IMR-90 (cell line): Measurements from ENCODE around the gene ELAVL1. TPM values are rescaled to one million over a fixed set of nuclear protein-coding genes. Genes with fewer than 3 reads are reported as not detected.

Experiments
- ATAC-seq: fragments of 200-7000 bp; cut with Tn5 transposase; 2 replicates; pipeline ENCODE4 v1.9.1; 2020; ENCODE audit warnings: low read depth, mild to moderate bottlenecking, moderate library complexity
- BruUV-seq: library from RNA; stranded (reverse); fragments of 400-500 nt; replicated peaks from 2 replicates; lab custom pipeline; 2021; lab: Mats Ljungman, UMichigan
- CTCF ChIA-PET: fragments of 300-600 bp; formaldehyde crosslinking; extraction: SDS; loops from one replicate; lab custom pipeline; 2021; ENCODE audit warnings: antibody characterized with exemption; lab: Yijun Ruan, JAX
- POLR2A ChIA-PET: fragments of 300-600 bp; sonication (Branson Sonifier 250); formaldehyde crosslinking; loops from one replicate; lab custom pipeline; 2022; ENCODE audit warnings: antibody characterized with exemption; ENCODE audit not compliant: unreplicated experiment; lab: Charles Lee
- DNase-seq: peaks from one replicate; pipeline ENCODE4 v3.0.0; 2013
- H2AFZ ChIP-seq: replicated peaks from 2 replicates; pipeline ENCODE3; 2013; ENCODE audit warnings: low read length, mild to moderate bottlenecking; ENCODE audit not compliant: poor library complexity
- H2AK5ac ChIP-seq: 2 replicates; pipeline ENCODE4 v1.6.1; 2013; ENCODE audit warnings: low read depth, low read length, inconsistent platforms
- H2AK9ac ChIP-seq: replicated peaks from 2 replicates; pipeline ENCODE3; 2013; ENCODE audit warnings: mild to moderate bottlenecking, low read depth, low read length, moderate library complexity; ENCODE audit not compliant: poor library complexity
- H2BK120ac ChIP-seq: 2 replicates; pipeline ENCODE4 v1.6.1; 2013; ENCODE audit warnings: low read depth, low read length, inconsistent platforms
- H2BK15ac ChIP-seq: 3 replicates; pipeline ENCODE4 v1.6.1; 2013; ENCODE audit warnings: low read depth, low read length, inconsistent platforms
- H2BK20ac ChIP-seq: 2 replicates; pipeline ENCODE4 v1.6.1; 2013; ENCODE audit warnings: low read depth, mild to moderate bottlenecking, inconsistent platforms, low read length, moderate library complexity
- H2BK5ac ChIP-seq: 2 replicates; pipeline ENCODE4 v1.6.1; 2013; ENCODE audit warnings: mild to moderate bottlenecking, low read depth, low read length, inconsistent platforms; ENCODE audit not compliant: poor library complexity, severe bottlenecking
- H3K14ac ChIP-seq: replicated peaks from 2 replicates; pipeline ENCODE4 v1.6.1; 2013; ENCODE audit warnings: low read depth, low read length, inconsistent platforms
- H3K18ac ChIP-seq: 2 replicates; pipeline ENCODE4 v1.6.1; 2013; ENCODE audit warnings: low read depth, low read length, control low read depth
- H3K23ac ChIP-seq: 2 replicates; pipeline ENCODE4 v1.6.1; 2013; ENCODE audit warnings: low read depth, low read length, inconsistent platforms
- H3K27ac ChIP-seq: 2 replicates; pipeline ENCODE4 v1.5.1; 2013; ENCODE audit warnings: mild to moderate bottlenecking, control low read depth, low read length; ENCODE audit not compliant: insufficient read depth
- H3K27me3 ChIP-seq: 2 replicates; pipeline ENCODE4 v1.6.1; 2013; ENCODE audit warnings: low read length; ENCODE audit not compliant: control insufficient read depth, insufficient read depth
- H3K36me3 ChIP-seq: 2 replicates; pipeline ENCODE4 v1.6.1; 2013; ENCODE audit warnings: low read length, mixed read lengths; ENCODE audit not compliant: control insufficient read depth, insufficient read depth
- H3K4ac ChIP-seq: 2 replicates; pipeline ENCODE4 v1.6.1; 2013; ENCODE audit warnings: low read depth, low read length, inconsistent platforms
- H3K4me1 ChIP-seq: 2 replicates; pipeline ENCODE4 v1.6.1; 2013; ENCODE audit warnings: low read length, mixed read lengths; ENCODE audit not compliant: control insufficient read depth, insufficient read depth
- H3K4me2 ChIP-seq: 2 replicates; pipeline ENCODE4 v1.6.1; 2013; ENCODE audit warnings: low read depth, mild to moderate bottlenecking, control low read depth, low read length, moderate library complexity
- H3K4me3 ChIP-seq: 2 replicates; pipeline ENCODE4 v1.5.1; 2013; ENCODE audit warnings: low read depth, mild to moderate bottlenecking, control low read depth, low read length, moderate library complexity; ENCODE audit not compliant: insufficient read depth
- H3K56ac ChIP-seq: 2 replicates; pipeline ENCODE4 v1.6.1; 2013; ENCODE audit warnings: low read length, inconsistent platforms; ENCODE audit not compliant: insufficient read depth; ENCODE audit errors: extremely low read depth
- H3K79me1 ChIP-seq, 2 experiments: 2 replicates each; pipeline ENCODE4 v1.6.1; 2013; ENCODE audit warnings: low read length in 2 of 2, inconsistent platforms in 1 of 2, low read depth in 1 of 2
- H3K9ac ChIP-seq: 2 replicates; pipeline ENCODE4 v1.6.1; 2013; ENCODE audit warnings: low read depth, low read length, control low read depth
- H3K9me1 ChIP-seq: 2 replicates; pipeline ENCODE4 v1.6.1; 2013; ENCODE audit warnings: low read length, inconsistent platforms; ENCODE audit not compliant: insufficient read depth
- H3K9me3 ChIP-seq: 2 replicates; pipeline ENCODE4 v1.6.1; 2013; ENCODE audit warnings: low read length; ENCODE audit not compliant: control insufficient read depth, insufficient read depth
- H4K20me1 ChIP-seq: 2 replicates; pipeline ENCODE4 v1.6.1; 2013; ENCODE audit warnings: low read length, inconsistent platforms; ENCODE audit not compliant: insufficient read depth
- H4K5ac ChIP-seq: 2 replicates; pipeline ENCODE4 v1.6.1; 2013; ENCODE audit warnings: mild to moderate bottlenecking, low read depth, low read length, control low read depth
- H4K8ac ChIP-seq, 2 experiments: 2 replicates each; pipeline ENCODE4 v1.6.1; 2013; ENCODE audit warnings: low read depth in 2 of 2, low read length in 2 of 2, control low read depth in 1 of 2, inconsistent platforms in 1 of 2
- H4K91ac ChIP-seq: 2 replicates; pipeline ENCODE4 v1.6.1; 2013; ENCODE audit warnings: low read depth, low read length, inconsistent platforms; ENCODE audit not compliant: insufficient read depth
- BHLHE40 ChIP-seq: fragments of 150-350 bp; IDR thresholded peaks from 2 replicates; pipeline ENCODE4 v1.6.1; 2016; ENCODE audit warnings: mild to moderate bottlenecking, low read depth, low read length
- CEBPB ChIP-seq: IDR thresholded peaks from 2 replicates; pipeline ENCODE4 v1.6.1; 2012; ENCODE audit warnings: low read depth, low read length, improper control_type of control experiment
- MAZ ChIP-seq: IDR thresholded peaks from 2 replicates; pipeline ENCODE4 v1.6.1; 2012; ENCODE audit warnings: low read depth, mild to moderate bottlenecking, low read length, improper control_type of control experiment, moderate library complexity, borderline replicate concordance
- MXI1 ChIP-seq: IDR thresholded peaks from 2 replicates; pipeline ENCODE4 v1.6.1; 2012; ENCODE audit warnings: low read depth, mild to moderate bottlenecking, low read length, moderate library complexity, borderline replicate concordance
- NFE2L2 ChIP-seq: fragments of 150-350 bp; IDR thresholded peaks from 2 replicates; pipeline ENCODE4 v1.6.1; 2016; ENCODE audit warnings: low read depth, mild to moderate bottlenecking, low read length
- POLR2A ChIP-seq: IDR thresholded peaks from 2 replicates; pipeline ENCODE4 v1.6.1; 2012; ENCODE audit warnings: mild to moderate bottlenecking, low read depth, low read length
- RAD21 ChIP-seq: IDR thresholded peaks from 2 replicates; pipeline ENCODE4 v1.6.1; 2012; ENCODE audit warnings: low read length, improper control_type of control experiment
- RCOR1 ChIP-seq: IDR thresholded peaks from 2 replicates; pipeline ENCODE4 v1.6.1; 2012; ENCODE audit warnings: mild to moderate bottlenecking, low read length, improper control_type of control experiment; ENCODE audit not compliant: insufficient replicate concordance
- RFX5 ChIP-seq: IDR thresholded peaks from 2 replicates; pipeline ENCODE4 v1.8.0; 2012; ENCODE audit warnings: low read depth, mild to moderate bottlenecking, low read length, moderate library complexity
- SMC3 ChIP-seq: fragments of 150-350 bp; IDR thresholded peaks from 2 replicates; pipeline ENCODE4 v1.6.1; 2016; ENCODE audit warnings: low read depth, mild to moderate bottlenecking, antibody characterized with exemption, low read length, moderate library complexity
- WGBS, 2 experiments: methylation state at CpG; one replicate each; pipeline versions ENCODE4 v1.1.5 to v1.1.7; 2013; ENCODE audit warnings: missing lambda C conversion rate in 2 of 2; ENCODE audit not compliant: insufficient read length in 1 of 2; ENCODE audit errors: extremely low coverage in 2 of 2; 5-methylcytosine and 5-hydroxymethylcytosine counted together
- dilution Hi-C: fragments of 300-500 bp; cut with HindIII; formaldehyde crosslinking; loops from one replicate; pipeline ENCODE4 v1.14.3; 2018; ENCODE audit warnings: low sequenced_read_pairs; ENCODE audit not compliant: unreplicated experiment
- in situ Hi-C: fragments of 300-500 bp; cut with MboI; formaldehyde crosslinking; loops from 3 replicates; pipeline ENCODE4 v1.14.3; 2019; ENCODE audit warnings: low sequenced_read_pairs, inconsistent platforms, mixed read lengths
- intact Hi-C: fragments of 100-400 bp; cut with micrococcal nuclease; formaldehyde crosslinking; loops from 2 replicates; pipeline ENCODE4 v1.10.0; 2022
- polyA plus RNA-seq, 3 experiments: library from polyadenylated mRNA; depleted of rRNA; stranded (reverse); fragments of >200 nt; gene quantifications; 2 replicates each; pipeline ENCODE4 v1.2.3, GENCODE V29; 2012; ENCODE audit warnings: low replicate concordance in 1 of 3
- total RNA-seq: library from RNA; depleted of rRNA; stranded (reverse); fragments of >200 nt; gene quantifications from 2 replicates; pipeline ENCODE4 v1.2.3, GENCODE V29; 2012
- TF ChIP-seq, protein P1 (sequence below): conservative IDR thresholded peaks from 2 replicates; pipeline ENCODE4 v1.5.1; 2012; ENCODE audit warnings: mild to moderate bottlenecking, low read depth, low read length, improper control_type of control experiment
- TF ChIP-seq, protein P2 (sequence below): fragments of 150-350 bp; IDR thresholded peaks from 2 replicates; pipeline ENCODE4 v1.6.1; 2017; ENCODE audit warnings: mild to moderate bottlenecking, antibody characterized with exemption, low read length, low read depth
- TF ChIP-seq, protein P3 (sequence below): fragments of 150-350 bp; IDR thresholded peaks from 2 replicates; pipeline ENCODE4 v1.6.1; 2016; ENCODE audit warnings: low read depth, mild to moderate bottlenecking, low read length, moderate library complexity, borderline replicate concordance

The ELAVL1 gene
- total and polyA plus RNA-seq, 2 of the 4 experiments (the other 2 are of a cell fraction), result 55.6 to 59.0 TPM

DNA sequence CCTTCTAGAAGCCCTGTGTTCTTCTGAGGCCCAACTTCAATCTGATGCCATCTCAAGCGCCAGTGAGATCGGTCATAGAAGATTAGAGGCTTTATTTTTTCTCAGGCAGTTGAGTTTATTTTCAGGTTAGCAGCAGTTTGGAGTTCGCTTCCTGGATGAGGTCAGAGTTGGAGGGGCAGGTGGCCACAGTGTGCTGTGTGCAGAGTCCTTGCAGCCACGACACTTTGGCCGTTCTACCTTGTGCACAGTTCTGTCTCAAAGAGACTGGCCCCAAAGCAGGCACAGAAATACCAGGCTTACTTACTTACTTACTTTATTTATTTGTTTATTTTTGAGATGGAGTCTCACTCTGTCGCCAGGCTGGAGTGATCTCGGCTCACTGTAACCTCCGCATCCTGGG is 15.9 kb upstream of the ELAVL1 start:
- Histone ChIP-seq H3K27me3 (no peaks in the 10 kb centered on the region), H3K9me3 (no peaks in the 10 kb centered on the region), H2AFZ (no peak overlapping the region), H3K9me1 (no peaks in the 10 kb centered on the region), H3K79me1 (no peaks in the 10 kb centered on the region), H3K9ac (no peak overlapping the region), H2BK20ac (no peak overlapping the region), H2BK5ac (no peak overlapping the region), H2AK9ac (no peak overlapping the region), H3K4me3 (no peak overlapping the region), H3K4me1 (no peaks in the 10 kb centered on the region), H2AK5ac (no peak overlapping the region), H3K23ac (no peak overlapping the region), H4K5ac (no peak overlapping the region), H3K27ac (no peak overlapping the region), H3K4me2 (no peak overlapping the region), H3K56ac (no peak overlapping the region), H4K8ac (no peak overlapping the region), H4K91ac (no peak overlapping the region), H3K4ac (no peak overlapping the region), H3K36me3 (peaks cover 2% of the 10 kb centered on the region; the same call in 1 of the 2 replicates), H2BK15ac (no peak overlapping the region), H3K18ac (no peak overlapping the region), H2BK120ac (no peak overlapping the region), H3K14ac (no peak overlapping the region), H4K20me1 (no peaks in the 10 kb centered on the region; the same call in 1 of the 2 replicates)
- 100% methylated on average over 1 of the region's 8 CpGs; no CpG with 5 or more reads in 1 of the 2 experiments for WGBS, 2 experiments
- ChIA-PET CTCF (no interaction called here), POLR2A (no interaction called here)
- intact Hi-C loops (no loop called here), dilution Hi-C loops (no loop called here), in situ Hi-C loops (no loop called here)
- DNase-seq (no peak), ATAC-seq (no peak)
- TF ChIP-seq, protein P1, sequence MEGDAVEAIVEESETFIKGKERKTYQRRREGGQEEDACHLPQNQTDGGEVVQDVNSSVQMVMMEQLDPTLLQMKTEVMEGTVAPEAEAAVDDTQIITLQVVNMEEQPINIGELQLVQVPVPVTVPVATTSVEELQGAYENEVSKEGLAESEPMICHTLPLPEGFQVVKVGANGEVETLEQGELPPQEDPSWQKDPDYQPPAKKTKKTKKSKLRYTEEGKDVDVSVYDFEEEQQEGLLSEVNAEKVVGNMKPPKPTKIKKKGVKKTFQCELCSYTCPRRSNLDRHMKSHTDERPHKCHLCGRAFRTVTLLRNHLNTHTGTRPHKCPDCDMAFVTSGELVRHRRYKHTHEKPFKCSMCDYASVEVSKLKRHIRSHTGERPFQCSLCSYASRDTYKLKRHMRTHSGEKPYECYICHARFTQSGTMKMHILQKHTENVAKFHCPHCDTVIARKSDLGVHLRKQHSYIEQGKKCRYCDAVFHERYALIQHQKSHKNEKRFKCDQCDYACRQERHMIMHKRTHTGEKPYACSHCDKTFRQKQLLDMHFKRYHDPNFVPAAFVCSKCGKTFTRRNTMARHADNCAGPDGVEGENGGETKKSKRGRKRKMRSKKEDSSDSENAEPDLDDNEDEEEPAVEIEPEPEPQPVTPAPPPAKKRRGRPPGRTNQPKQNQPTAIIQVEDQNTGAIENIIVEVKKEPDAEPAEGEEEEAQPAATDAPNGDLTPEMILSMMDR, result no peak
- no peak for TF ChIP-seq BHLHE40
- no peak for TF ChIP-seq POLR2A
- no peak for TF ChIP-seq RCOR1
- no peak for TF ChIP-seq MAZ
- TF ChIP-seq, protein P2, sequence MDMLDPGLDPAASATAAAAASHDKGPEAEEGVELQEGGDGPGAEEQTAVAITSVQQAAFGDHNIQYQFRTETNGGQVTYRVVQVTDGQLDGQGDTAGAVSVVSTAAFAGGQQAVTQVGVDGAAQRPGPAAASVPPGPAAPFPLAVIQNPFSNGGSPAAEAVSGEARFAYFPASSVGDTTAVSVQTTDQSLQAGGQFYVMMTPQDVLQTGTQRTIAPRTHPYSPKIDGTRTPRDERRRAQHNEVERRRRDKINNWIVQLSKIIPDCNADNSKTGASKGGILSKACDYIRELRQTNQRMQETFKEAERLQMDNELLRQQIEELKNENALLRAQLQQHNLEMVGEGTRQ, result no peak
- TF ChIP-seq NFE2L2, result no peak
- TF ChIP-seq CEBPB, result no peak
- TF ChIP-seq, protein P3, sequence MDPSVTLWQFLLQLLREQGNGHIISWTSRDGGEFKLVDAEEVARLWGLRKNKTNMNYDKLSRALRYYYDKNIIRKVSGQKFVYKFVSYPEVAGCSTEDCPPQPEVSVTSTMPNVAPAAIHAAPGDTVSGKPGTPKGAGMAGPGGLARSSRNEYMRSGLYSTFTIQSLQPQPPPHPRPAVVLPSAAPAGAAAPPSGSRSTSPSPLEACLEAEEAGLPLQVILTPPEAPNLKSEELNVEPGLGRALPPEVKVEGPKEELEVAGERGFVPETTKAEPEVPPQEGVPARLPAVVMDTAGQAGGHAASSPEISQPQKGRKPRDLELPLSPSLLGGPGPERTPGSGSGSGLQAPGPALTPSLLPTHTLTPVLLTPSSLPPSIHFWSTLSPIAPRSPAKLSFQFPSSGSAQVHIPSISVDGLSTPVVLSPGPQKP, result no peak
- TF ChIP-seq SMC3, result no peak
- no peak for TF ChIP-seq RFX5
- no peak for TF ChIP-seq RAD21
- TF ChIP-seq MXI1, result no peak
- no TSS peak for BruUV-seq
